ENCODE measurements around the gene ATP5PB.

- no peak for TF ChIP-seq CTCF (IDR thresholded peaks at IDR 0.05; ENCODE audit: poor library complexity, severe bottlenecking)
- no peak for TF ChIP-seq EZH2 (IDR thresholded peaks at IDR 0.05; ENCODE audit: borderline replicate concordance, insufficient read depth, low read length, poor library complexity, severe bottlenecking)
- TF ChIP-seq EP300 (conservative IDR thresholded peaks at IDR 0.05; ENCODE audit: poor library complexity, severe bottlenecking) = no peak
Observed at GRCh38 chr1:111415461-111415860, 33.8 kb upstream of the ATP5PB start.
